Tibial artery (tissue), 4 donors: ENCODE data around the gene OTOP2.
A peak's percentile ranks its signal among the peaks of the same experiment; 100 is the strongest.

ENCODE experiments used
- DNase-seq, 2 donors: peaks; one replicate each; pipeline ENCODE4 v3.0.0-alpha.2; 2019
- H3K27ac ChIP-seq, 2 donors: fragments of 200-600 bp; sonication (generic) in 1 of 2; 1 replicate in 1 of 2; 2 replicates in 1 of 2; pipeline ENCODE4 v1.5.1; 2018 to 2019; ENCODE audit warnings: mild to moderate bottlenecking in 1 of 2
- H3K27me3 ChIP-seq, 2 donors: fragments of 200-600 bp; sonication (generic) in 1 of 2; one replicate each; pipeline versions ENCODE4 v1.5.1 to v1.6.0; 2016 to 2019
- H3K36me3 ChIP-seq, 3 donors: fragments of 200-600 bp; sonication (generic) in 2 of 3; one replicate each; pipeline ENCODE4 v1.5.1; 2016 to 2019; ENCODE audit warnings: mild to moderate bottlenecking in 2 of 3
- H3K4me1 ChIP-seq, 4 donors: fragments of 200-600 bp; sonication (generic) in 2 of 4; 1 replicate in 3 of 4; 2 replicates in 1 of 4; pipeline ENCODE4 v1.5.1; 2016 to 2019
- H3K4me3 ChIP-seq, 2 donors: fragments of 200-600 bp; sonication (generic) in 1 of 2; 1 replicate in 1 of 2; 2 replicates in 1 of 2; pipeline ENCODE4 v1.5.1; 2018 to 2019; ENCODE audit warnings: mild to moderate bottlenecking in 2 of 2
- H3K9me3 ChIP-seq, 3 donors: fragments of 200-600 bp; sonication (generic) in 1 of 3; one replicate each; pipeline ENCODE4 v1.5.1; 2016 to 2019
- intact Hi-C: fragments of 100-400 bp; cut with DNase I; formaldehyde crosslinking; loops from one replicate; pipeline ENCODE4 v1.15.0; 2023; ENCODE audit warnings: low total_unique reads
- TF ChIP-seq, protein P1 (sequence below), 2 experiments: fragments of 200-600 bp in 1 of 2; fragments of 450-650 bp in 1 of 2; IDR thresholded peaks; one replicate each; pipeline ENCODE4 v1.5.1; 2017 to 2019; ENCODE audit warnings: antibody characterized with exemption in 2 of 2, mild to moderate bottlenecking in 1 of 2, moderate library complexity in 1 of 2

OTOP2 gene

GRCh38 chr17:74924250-74924948, at the start of gene OTOP2:
Gene OTOP2 (plus strand): TSS chr17:74924273. CDS start chr17:74924633, 360 bp downstream.
- TF ChIP-seq, protein P1, sequence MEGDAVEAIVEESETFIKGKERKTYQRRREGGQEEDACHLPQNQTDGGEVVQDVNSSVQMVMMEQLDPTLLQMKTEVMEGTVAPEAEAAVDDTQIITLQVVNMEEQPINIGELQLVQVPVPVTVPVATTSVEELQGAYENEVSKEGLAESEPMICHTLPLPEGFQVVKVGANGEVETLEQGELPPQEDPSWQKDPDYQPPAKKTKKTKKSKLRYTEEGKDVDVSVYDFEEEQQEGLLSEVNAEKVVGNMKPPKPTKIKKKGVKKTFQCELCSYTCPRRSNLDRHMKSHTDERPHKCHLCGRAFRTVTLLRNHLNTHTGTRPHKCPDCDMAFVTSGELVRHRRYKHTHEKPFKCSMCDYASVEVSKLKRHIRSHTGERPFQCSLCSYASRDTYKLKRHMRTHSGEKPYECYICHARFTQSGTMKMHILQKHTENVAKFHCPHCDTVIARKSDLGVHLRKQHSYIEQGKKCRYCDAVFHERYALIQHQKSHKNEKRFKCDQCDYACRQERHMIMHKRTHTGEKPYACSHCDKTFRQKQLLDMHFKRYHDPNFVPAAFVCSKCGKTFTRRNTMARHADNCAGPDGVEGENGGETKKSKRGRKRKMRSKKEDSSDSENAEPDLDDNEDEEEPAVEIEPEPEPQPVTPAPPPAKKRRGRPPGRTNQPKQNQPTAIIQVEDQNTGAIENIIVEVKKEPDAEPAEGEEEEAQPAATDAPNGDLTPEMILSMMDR (IDR thresholded peaks at IDR 0.05), result no peak
- Histone ChIP-seq H3K36me3 (no peaks in the 10 kb centered on the region), H3K4me1 (peaks cover 0 to 25% (median 22%) of the 10 kb centered on the region in 4 donors), H3K27me3 (peaks cover 5 to 91% of the 10 kb centered on the region in 2 donors), H3K9me3 (no peaks in the 10 kb centered on the region), H3K27ac (no peak within 1 kb of the TSS), H3K4me3 (peak within 1 kb of the TSS in 1 of 2 donors; percentile 32)
- peak; percentile 57 to 74 for DNase-seq
- intact Hi-C loops, result no loop called here

- TF ChIP-seq, protein P1 (IDR thresholded peaks at IDR 0.05), result no peak
- Histone ChIP-seq H3K36me3 (no peaks in the 10 kb centered on the region), H3K27me3 (peaks cover 0 to 22% of the 10 kb centered on the region in 2 donors), H3K9me3 (no peaks in the 10 kb centered on the region), H3K4me3 (no peak overlapping the region), H3K4me1 (peaks cover 0 to 18% (median 13%) of the 10 kb centered on the region in 4 donors), H3K27ac (no peak overlapping the region)
- no peak for DNase-seq
- intact Hi-C loops, result no loop called here
Observed at GRCh38 chr17:74874615-74875037, 49.4 kb upstream of the OTOP2 start.

GRCh38 chr17:74875155-74875976, 48.7 kb upstream of the OTOP2 start:
- no peaks in the 10 kb centered on the region for H3K36me3 ChIP-seq
- no peak for DNase-seq
- H3K4me3 ChIP-seq, result no peak overlapping the region
- intact Hi-C loops, result no loop called here
- TF ChIP-seq, protein P1 (IDR thresholded peaks at IDR 0.05), result no peak
- H3K27me3 ChIP-seq, result peaks cover 0 to 22% of the 10 kb centered on the region in 2 donors
- no peaks in the 10 kb centered on the region for H3K9me3 ChIP-seq
- peaks cover 0 to 18% (median 13%) of the 10 kb centered on the region in 4 donors for H3K4me1 ChIP-seq
- no peak overlapping the region for H3K27ac ChIP-seq

GRCh38 chr17:74875977-74876593, 48.0 kb upstream of the OTOP2 start:
- Histone ChIP-seq H3K4me3 (no peak overlapping the region), H3K9me3 (no peaks in the 10 kb centered on the region), H3K27ac (no peak overlapping the region), H3K36me3 (no peaks in the 10 kb centered on the region), H3K4me1 (peaks cover 0 to 18% (median 13%) of the 10 kb centered on the region in 4 donors), H3K27me3 (peaks cover 0 to 28% of the 10 kb centered on the region in 2 donors)
- intact Hi-C loops, result no loop called here
- no peak for DNase-seq
- TF ChIP-seq, protein P1 (IDR thresholded peaks at IDR 0.05), result no peak

GRCh38 chr17:74877592-74878548, 46.2 kb upstream of the OTOP2 start:
- Histone ChIP-seq H3K9me3 (no peaks in the 10 kb centered on the region), H3K27ac (no peak overlapping the region), H3K27me3 (peaks cover 0 to 41% of the 10 kb centered on the region in 2 donors), H3K4me3 (no peak overlapping the region), H3K4me1 (peaks cover 0 to 6% (median 2%) of the 10 kb centered on the region in 4 donors), H3K36me3 (no peaks in the 10 kb centered on the region)
- TF ChIP-seq, protein P1 (IDR thresholded peaks at IDR 0.05), result no peak
- intact Hi-C loops, result no loop called here
- no peak for DNase-seq
